Subcutaneous adipose tissue (tissue), 4 donors: ENCODE data around the gene SND1. TPM values are rescaled to one million over a fixed set of nuclear protein-coding genes. Genes with fewer than 3 reads are reported as not detected.

ENCODE experiments used
- CTCF ChIP-seq: fragments of 450-650 bp; IDR thresholded peaks from one replicate; pipeline ENCODE4 v1.5.1; 2016; ENCODE audit warnings: low read depth, mild to moderate bottlenecking, control low read depth, antibody characterized with exemption, moderate library complexity
- total RNA-seq, 4 donors: library from RNA; depleted of rRNA; stranded (reverse); fragments of >200 nt; gene quantifications; one replicate each; pipeline ENCODE4 v1.1.0, GENCODE V29; 2016

Gene SND1
- total RNA-seq, 4 donors from 2014 or later = 73.9 to 98.3 (median 88.9) TPM

- TF ChIP-seq CTCF = no peak
Measured at GRCh38 chr7:127920787-127921438, 268.9 kb downstream of the SND1 start.

GRCh38 chr7:127922656-127923055 is 270.7 kb downstream of the SND1 start:
- TF ChIP-seq CTCF = no peak

- no peak for TF ChIP-seq CTCF
Measured at GRCh38 chr7:127924874-127925273, 272.9 kb downstream of the SND1 start.

- no peak for TF ChIP-seq CTCF
Measured at GRCh38 chr7:127927348-127927696, 275.3 kb downstream of the SND1 start.

GRCh38 chr7:127928222-127928621 is 276.2 kb downstream of the SND1 start:
- no peak for TF ChIP-seq CTCF

GRCh38 chr7:127928852-127929251 is 276.9 kb downstream of the SND1 start:
- no peak for TF ChIP-seq CTCF

GRCh38 chr7:127930341-127931328 is 278.6 kb downstream of the SND1 start:
- TF ChIP-seq CTCF = no peak
